GM19193 (cell line): ENCODE results near the gene PRPH.

ENCODE experiments used
- POLR2A ChIP-seq: IDR thresholded peaks from 4 replicates; pipeline ENCODE4 v1.6.1; 2011; ENCODE audit not compliant: insufficient read depth, insufficient read length; ENCODE audit errors: extremely low read depth

PRPH gene

GRCh38 chr12:49347311-49348193, 52.6 kb downstream of the PRPH start:
- no peak for TF ChIP-seq POLR2A
